GM19468 (cell line): Measurements from ENCODE around the gene BAIAP3.

Source experiments
- ATAC-seq: cut with Tn5 transposase; IDR thresholded peaks from one replicate; pipeline ENCODE4 v1.9.1; 2021; ENCODE audit warnings: mild to moderate bottlenecking, moderate library complexity, moderate number of reproducible peaks; ENCODE audit not compliant: unreplicated experiment; ENCODE audit errors: extremely low read depth

The BAIAP3 gene

DNA sequence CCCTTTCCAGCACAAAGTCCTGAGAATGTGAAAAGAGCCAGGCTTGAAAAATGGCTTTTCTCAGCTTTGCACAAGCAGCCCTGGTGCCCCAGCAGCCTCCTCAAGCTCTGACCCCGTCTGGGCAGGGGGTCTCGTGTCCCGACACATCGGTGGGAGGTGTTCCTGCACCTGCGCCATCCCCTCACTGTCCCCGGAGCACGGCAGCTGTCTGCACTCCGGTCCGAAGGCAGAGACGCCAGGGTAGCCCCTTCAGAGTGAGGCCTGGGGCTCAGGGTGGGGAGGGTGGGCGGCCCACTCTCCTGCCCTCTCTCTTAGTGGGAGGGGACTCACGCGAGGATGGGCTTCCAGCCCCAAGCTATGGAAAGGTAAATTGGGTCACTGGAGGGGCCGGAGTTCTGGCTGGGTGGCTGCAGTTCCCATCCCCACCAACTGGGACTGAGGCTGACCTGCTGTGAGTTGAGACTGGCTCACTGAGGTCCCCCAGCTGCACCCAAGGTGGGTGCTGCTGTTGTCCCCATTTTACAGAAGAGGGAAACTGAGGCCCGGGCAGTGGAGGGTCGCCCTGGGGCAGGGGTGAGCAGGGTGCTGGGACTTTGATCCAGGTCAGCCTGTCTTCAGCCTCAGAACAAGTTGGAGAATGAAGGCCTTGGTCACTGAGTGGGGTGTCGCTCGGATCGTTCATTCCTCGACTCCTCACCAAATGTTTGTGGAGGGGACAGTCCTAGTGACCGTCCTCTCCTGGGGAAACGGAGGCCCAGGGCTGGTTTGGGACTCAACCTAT, 2.3 kb upstream of the BAIAP3 start:
- ATAC-seq: no peak

DNA sequence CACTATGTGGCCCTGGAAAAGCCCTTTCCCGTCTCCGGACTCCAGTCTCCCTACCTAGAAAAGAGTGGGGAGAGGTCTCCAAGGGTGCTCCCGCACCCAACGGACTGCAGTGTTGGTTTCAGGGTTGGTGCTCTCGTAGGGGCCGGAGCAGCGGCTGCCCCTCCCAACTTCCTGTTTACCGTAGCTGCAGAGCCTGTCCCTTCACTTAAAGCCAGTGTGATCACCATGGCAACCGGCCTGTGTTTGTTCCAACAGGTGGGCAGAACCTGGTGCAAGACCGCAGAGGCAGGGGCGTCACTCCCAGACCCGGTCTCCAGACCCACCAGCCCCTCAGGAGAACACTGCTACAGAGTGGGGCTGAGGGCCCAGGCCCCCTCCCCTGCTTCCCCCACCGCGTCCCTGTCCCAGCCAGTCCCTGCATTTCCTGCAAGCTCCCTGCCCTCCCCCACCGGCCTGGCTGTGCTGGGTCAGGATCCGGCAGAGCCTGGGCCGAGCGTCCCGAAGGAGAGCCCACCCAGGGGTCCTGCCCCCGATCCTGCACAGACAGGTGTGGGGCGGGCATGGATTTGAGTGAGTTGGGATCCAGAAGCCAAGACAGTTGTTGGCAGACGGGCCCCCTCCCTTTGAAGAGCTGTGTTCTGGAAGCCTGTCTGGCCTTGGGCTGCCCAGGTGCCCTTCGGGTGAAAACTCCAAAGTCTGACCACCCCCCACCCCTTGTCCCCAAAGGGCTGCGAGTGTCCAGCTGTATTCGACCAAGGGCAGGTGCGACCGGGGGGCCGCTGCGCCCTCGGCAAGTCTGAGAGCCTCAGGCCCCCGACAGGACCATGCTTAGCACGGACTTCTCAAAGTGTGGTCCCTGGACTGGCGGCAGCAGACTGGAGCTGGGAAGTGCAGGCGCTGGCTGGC, 1.5 kb upstream of the BAIAP3 start:
- no peak for ATAC-seq

GRCh38 chr16:1332618-1333148, 762 bp upstream of the BAIAP3 start:
- no peak for ATAC-seq

DNA sequence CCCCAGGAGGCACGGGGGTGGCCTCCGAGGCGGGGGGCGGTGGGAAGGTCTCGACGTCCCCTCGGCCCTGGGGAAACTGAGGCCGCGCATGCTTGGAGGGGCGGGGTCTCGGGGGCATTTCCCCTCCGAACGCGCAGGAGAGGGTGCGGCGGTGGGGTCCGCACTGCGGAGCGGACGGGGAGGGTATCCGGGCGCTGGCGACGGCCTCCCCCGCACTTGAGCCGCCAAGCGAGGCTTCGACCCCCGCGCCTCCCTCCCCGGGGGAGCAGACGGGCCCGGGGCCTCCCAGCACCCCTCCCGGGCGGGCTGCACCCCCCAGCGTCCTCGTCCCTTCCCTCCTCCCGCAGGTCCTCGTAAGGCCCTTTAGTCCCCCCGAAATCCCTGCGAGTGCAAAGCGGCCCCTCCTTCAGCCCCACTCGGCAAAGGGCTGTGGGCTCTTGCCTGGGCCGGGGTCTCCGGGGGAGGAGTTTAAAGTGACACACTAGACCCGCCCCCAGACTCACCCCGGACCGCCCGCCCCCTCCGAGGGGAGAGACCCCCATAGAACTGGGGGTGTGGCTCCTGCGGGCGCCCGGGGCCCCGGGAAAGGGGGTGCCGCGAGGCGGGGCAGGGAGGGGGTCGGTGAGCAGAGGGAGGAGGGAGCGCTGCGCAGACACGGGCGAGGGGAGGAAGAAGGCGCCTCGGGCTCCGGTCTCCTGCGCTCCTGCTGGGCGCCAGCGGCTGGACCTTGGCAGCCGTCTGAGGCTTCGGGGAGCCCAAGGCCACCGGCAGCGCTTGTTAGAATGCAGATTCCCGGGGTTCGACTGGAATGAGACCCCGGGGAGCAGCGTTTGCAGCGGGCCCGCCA, 632 bp downstream of the BAIAP3 start:
- ATAC-seq: no peak

- ATAC-seq: no peak
Observed at GRCh38 chr16:1334739-1335138, 1.3 kb downstream of the BAIAP3 start.

- no peak for ATAC-seq
Observed at GRCh38 chr16:1335211-1335971, 1.9 kb downstream of the BAIAP3 start.

- no peak for ATAC-seq
Observed at GRCh38 chr16:1335996-1336395, 2.6 kb downstream of the BAIAP3 start.

DNA sequence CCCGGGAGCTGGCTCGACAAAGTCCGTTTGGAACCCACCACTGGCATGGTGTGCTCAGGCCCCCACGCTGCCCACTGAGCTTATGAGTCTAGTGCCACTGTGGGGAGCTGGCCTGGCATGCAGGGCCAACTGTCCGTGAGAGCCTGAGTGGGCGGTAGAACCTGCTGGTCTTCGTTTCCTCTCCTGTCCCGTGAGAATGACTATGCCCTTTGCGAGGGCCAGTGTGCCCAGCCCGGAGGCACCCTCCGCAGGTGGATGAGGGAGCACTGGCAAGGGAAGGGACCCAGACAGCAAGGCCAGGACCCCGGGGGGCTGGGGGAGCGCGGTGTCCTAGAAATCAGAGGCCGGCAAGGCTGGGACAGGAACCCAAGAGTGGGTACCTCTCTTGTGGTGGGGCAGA, 3.2 kb downstream of the BAIAP3 start:
- ATAC-seq: no peak

GRCh38 chr16:1337486-1337885, 4.0 kb downstream of the BAIAP3 start:
- ATAC-seq: no peak

DNA sequence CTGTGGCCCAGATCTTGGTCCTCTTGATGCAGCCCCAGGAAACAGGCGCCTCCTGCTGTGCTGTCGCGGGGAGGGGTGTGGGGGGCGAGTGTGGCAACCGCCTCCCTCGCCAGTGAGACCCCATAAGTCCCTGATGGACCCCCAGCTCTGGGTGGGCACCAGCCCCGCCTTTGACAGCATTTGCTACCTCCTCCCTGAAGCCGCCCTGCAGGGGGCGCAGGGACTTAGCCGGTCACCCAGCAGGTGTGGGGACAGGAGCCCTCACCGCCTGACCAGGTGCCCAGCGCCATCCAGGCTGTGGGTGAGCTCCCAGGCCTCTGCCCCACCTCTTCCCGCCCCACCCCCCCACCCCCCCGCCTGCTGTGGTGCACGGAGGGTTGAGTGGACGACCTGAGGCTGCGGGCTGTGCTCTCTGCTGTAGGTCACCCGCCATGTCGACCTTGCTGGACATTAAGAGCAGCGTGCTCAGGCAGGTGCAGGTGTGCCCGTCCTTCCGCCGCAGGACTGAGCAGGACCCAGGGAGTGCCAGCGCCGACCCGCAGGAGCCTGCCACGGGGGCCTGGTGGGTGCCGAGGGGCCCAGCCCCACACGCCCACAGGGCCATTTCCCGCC, 4.8 kb downstream of the BAIAP3 start:
- ATAC-seq: no peak

DNA sequence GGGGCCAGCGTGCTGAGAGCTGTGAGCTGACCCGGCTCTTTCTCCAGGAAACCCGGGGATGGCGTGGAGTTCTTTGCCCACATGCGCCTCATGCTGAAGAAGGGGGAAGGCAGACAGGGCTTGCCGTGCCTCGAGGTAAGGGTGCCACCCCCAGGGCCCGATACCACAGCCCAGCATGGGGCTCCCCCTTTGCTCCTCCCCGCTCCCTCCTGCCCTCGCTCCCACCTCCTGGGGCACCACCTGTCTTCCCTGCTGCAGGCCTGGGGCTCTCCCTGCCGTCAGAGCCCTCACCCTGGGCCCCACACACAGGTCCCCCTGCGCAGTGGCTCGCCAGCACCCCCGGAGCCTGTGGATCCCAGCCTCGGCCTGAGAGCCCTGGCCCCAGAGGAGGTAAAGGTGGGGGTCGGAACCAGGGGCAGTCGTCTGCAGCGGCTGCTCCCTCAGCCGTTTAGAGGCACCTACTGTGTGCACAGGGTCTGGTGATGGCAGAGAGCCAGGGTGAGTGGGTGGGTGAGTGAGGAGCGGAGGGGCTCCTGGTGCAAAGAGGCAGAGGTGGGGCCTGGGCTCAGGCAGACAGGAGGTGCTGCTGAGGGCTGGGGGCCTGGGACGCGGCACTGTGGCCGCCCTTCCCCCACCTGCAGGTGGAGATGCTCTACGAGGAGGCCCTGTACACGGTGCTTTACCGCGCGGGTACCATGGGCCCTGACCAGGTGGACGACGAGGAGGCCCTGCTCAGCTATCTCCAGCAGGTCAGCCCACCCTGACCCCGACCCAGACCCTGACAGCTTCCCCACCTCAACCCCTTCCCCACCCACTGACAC, 5.6 kb downstream of the BAIAP3 start:
- no peak for ATAC-seq

DNA sequence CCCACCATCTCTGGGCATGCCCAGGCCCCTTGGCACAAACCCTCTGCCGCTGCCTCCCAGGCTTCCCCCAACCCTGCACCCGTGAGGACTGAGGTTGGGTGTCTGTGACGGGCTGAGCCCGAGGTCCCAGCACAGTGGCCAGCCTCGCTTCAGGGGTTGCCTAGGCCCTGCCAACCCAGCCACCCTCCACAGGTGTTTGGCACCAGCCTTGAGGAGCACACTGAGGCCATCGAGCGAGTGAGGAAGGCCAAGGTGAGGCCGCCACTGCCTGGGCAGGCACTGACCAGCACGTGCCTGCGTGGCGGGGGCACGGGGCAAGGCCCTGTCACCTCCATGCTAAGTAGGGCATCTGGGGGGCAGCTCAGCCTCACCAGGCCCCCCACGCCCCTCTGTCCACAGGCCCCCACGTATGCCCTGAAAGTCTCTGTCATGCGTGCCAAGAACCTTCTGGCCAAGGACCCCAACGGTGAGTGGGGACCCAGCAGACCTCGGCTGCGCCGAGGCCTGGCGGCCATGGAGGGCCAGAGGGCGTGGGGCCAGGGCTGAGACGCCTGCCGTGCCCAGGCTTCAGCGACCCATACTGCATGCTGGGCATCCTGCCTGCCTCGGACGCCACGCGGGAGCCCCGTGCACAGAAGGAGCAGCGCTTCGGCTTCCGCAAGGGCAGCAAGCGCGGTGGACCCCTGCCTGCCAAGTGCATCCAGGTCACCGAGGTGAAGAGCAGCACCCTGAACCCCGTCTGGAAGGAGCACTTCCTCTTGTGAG, 7.5 kb downstream of the BAIAP3 start:
- no peak for ATAC-seq

GRCh38 chr16:1341495-1342420, 8.3 kb downstream of the BAIAP3 start:
- ATAC-seq: no peak

DNA sequence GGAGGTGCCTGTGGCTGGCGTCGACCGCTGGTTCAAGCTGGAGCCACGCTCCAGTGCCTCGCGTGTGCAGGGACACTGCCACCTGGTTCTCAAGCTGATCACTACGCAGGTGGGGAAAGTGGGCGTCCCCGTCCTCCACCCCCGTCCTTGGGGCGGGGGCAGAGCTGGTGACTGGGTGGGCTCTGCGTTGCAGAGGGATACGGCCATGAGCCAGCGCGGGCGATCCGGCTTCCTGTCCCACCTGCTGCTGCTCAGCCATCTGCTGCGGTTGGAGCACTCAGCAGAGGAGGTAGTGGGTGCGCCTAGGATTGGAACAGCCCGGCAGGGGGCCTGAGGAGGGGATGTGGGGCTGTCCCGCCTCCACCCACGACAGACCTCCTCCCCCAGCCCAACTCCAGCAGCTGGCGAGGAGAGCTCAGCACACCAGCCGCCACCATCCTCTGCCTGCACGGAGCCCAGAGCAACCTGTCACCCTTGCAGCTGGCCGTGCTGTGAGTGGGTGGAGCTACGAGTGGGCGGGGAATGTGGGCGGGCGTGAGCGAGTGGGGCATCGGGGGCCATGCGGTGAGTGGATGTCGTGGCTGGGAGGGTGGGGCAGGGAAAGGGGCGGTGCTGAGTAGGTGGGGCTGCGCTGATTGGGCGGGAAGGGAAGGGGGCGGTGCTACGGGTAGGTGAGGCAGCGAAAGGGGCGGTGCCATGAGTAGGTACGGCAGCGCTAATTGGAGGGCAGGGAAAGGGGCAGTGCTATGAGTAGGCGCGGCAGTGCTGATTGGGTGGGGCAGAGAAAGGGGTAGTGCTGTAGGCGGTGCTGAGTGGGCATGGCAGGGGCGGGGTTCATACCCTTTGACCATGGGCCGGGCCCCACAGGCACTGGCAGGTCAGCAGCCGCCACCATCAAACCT, 9.3 kb downstream of the BAIAP3 start:
- peak; percentile 55 for ATAC-seq

DNA sequence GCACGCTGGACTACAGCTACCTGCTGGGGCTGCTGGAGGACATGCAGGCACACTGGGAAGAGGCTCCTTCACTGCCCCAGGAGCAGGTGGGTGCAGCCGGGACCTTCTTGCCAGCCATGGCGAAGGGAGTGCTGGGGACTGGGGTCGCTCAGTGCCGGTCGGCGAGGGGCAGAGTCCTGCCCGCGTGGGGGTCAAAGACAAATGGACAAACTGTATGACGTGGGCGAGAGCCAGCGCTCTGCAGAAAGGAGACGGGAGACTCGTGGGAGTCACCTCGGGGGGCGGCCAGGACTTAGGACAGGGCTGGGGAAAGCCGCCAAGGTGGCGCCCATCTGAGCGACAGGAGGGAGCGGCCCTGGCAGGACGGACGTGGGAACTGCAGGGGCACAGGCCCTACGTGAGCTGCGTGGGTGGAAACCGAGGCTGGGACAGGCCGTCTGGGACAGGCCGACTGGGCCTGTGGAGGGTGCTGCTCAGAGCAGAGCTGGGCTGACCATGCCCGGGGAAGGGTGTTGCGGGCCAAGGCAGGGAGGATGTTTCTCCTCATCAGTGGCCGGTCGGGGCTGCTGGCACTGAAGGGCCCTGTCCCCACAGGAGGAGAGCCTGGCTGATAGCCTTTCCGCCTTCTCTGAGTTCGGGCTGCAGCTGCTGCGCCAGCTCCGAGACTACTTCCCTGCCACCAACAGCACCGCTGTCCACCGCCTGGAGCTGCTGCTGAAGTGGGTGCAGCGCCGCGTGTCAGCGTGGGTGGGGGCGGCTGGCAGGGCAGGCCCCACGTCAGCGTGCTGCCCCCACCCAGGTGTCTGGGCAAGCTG, 10.2 kb downstream of the BAIAP3 start:
- no peak for ATAC-seq
